H1 (cell line): Measurements from ENCODE around the gene ZYG11B. TPM values are rescaled to one million over a fixed set of nuclear protein-coding genes. Genes with fewer than 3 reads are reported as not detected.

ENCODE experiments used
- CTCF ChIA-PET: fragments of 300-600 bp; sonication (Branson Sonifier 250); formaldehyde crosslinking; loops from one replicate; lab custom pipeline; 2021; ENCODE audit not compliant: partially characterized antibody; lab: Charles Lee
- POLR2A ChIA-PET: fragments of 300-600 bp; sonication (Branson Sonifier 250); formaldehyde crosslinking; loops from one replicate; lab custom pipeline; 2021; ENCODE audit warnings: inconsistent platforms; ENCODE audit not compliant: partially characterized antibody; lab: Charles Lee
- DNase-seq, 2 experiments: peaks; one replicate each; pipeline versions ENCODE4 v3.0.0 to v3.0.0-alpha.2; 2010 to 2022; ENCODE audit warnings: low spot score in 2 of 2, low read depth in 1 of 2, mixed read lengths in 1 of 2
- FAIRE-seq: peaks from 2 replicates; lab custom pipeline; 2011; peaks lifted over from hg19 to GRCh38; lab: Jason Lieb, UNC
- H2AFZ ChIP-seq: 2 replicates; pipeline ENCODE4 v1.8.1; 2012; ENCODE audit warnings: low read length, inconsistent platforms
- H2AK5ac ChIP-seq: 2 replicates; pipeline ENCODE4 v1.6.1; 2013; ENCODE audit warnings: low read depth, low read length
- H2BK120ac ChIP-seq: replicated peaks from 2 replicates; pipeline ENCODE3; 2013; ENCODE audit warnings: low read depth, low read length, inconsistent platforms
- H2BK12ac ChIP-seq: 2 replicates; pipeline ENCODE4 v1.6.1; 2013; ENCODE audit warnings: low read depth, low read length
- H2BK15ac ChIP-seq: 2 replicates; pipeline ENCODE4 v1.6.1; 2013; ENCODE audit warnings: low read length
- H2BK20ac ChIP-seq: 2 replicates; pipeline ENCODE4 v1.6.1; 2013; ENCODE audit warnings: low read length
- H2BK5ac ChIP-seq: 2 replicates; pipeline ENCODE4 v1.6.1; 2013; ENCODE audit warnings: low read depth, low read length
- H3K14ac ChIP-seq: 2 replicates; pipeline ENCODE4 v1.6.1; 2013; ENCODE audit warnings: inconsistent platforms; ENCODE audit not compliant: insufficient read length
- H3K18ac ChIP-seq: 2 replicates; pipeline ENCODE4 v1.6.1; 2013; ENCODE audit warnings: low read length; ENCODE audit errors: extremely low read depth
- H3K23ac ChIP-seq: 2 replicates; pipeline ENCODE4 v1.6.1; 2013; ENCODE audit warnings: inconsistent platforms; ENCODE audit not compliant: insufficient read length
- H3K23me2 ChIP-seq: 2 replicates; pipeline ENCODE4 v1.6.1; 2013; ENCODE audit warnings: low read depth, low read length
- H3K27ac ChIP-seq: 2 replicates; pipeline ENCODE4 v1.6.1; 2011; ENCODE audit warnings: low read depth, low read length, inconsistent platforms
- H3K27me3 ChIP-seq, 4 experiments: replicated peaks in 1 of 4; 1 replicate in 1 of 4; 2 replicates in 3 of 4; pipeline versions ENCODE4 v1.6.1 to v1.8.1; 2011 to 2013; ENCODE audit warnings: low read length in 3 of 4, mild to moderate bottlenecking in 3 of 4, inconsistent platforms in 2 of 4, mixed read lengths in 2 of 4, moderate library complexity in 1 of 4; ENCODE audit not compliant: control insufficient read depth in 3 of 4, insufficient read depth in 3 of 4; ENCODE audit errors: extremely low read depth in 1 of 4
- H3K36me3 ChIP-seq, 4 experiments: 2 replicates each; pipeline versions ENCODE4 v1.6.1 to v1.8.1; 2011 to 2013; ENCODE audit warnings: mild to moderate bottlenecking in 4 of 4, low read length in 3 of 4, moderate library complexity in 2 of 4, control low read depth in 1 of 4, inconsistent platforms in 1 of 4; ENCODE audit not compliant: insufficient read depth in 4 of 4, control insufficient read depth in 2 of 4
- H3K4ac ChIP-seq: replicated peaks from 2 replicates; pipeline ENCODE3; 2013; ENCODE audit warnings: low read length, low read depth, mixed read lengths, inconsistent platforms; ENCODE audit not compliant: insufficient read length
- H3K4me1 ChIP-seq, 4 experiments: replicated peaks in 1 of 4; 1 replicate in 1 of 4; 2 replicates in 3 of 4; pipeline versions ENCODE4 v1.6.1 to v1.8.1; 2011 to 2013; ENCODE audit warnings: low read length in 3 of 4, inconsistent platforms in 2 of 4, mixed read lengths in 1 of 4; ENCODE audit not compliant: insufficient read depth in 4 of 4, control insufficient read depth in 3 of 4
- H3K4me2 ChIP-seq, 2 experiments: 2 replicates each; pipeline versions ENCODE4 v1.6.1 to v1.8.1; 2011 to 2013; ENCODE audit warnings: low read depth in 2 of 2, low read length in 2 of 2, control low read depth in 1 of 2, inconsistent platforms in 1 of 2, mild to moderate bottlenecking in 1 of 2; ENCODE audit not compliant: insufficient read depth in 1 of 2
- H3K4me3 ChIP-seq, 4 experiments: fragments of 200-600, 300-600 bp in 1 of 4; sonication (generic), shearing (Covaris generic), sonication (Bioruptor Twin) in 1 of 4; 2 replicates each; pipeline versions ENCODE4 v1.5.1 to v1.8.1; 2011 to 2016; ENCODE audit warnings: low read length in 4 of 4, low read depth in 3 of 4, control low read depth in 2 of 4, inconsistent platforms in 2 of 4, mild to moderate bottlenecking in 2 of 4, mixed read lengths in 1 of 4, moderate library complexity in 1 of 4; ENCODE audit not compliant: insufficient read depth in 2 of 4; ENCODE audit errors: extremely low read depth in 1 of 4
- H3K56ac ChIP-seq: replicated peaks from 2 replicates; pipeline ENCODE3; 2013; ENCODE audit warnings: low read depth, mild to moderate bottlenecking, mixed read lengths, low read length, inconsistent platforms; ENCODE audit not compliant: insufficient read length
- H3K79me1 ChIP-seq: 2 replicates; pipeline ENCODE4 v1.6.1; 2013; ENCODE audit warnings: low read depth, low read length, control low read depth
- H3K79me2 ChIP-seq, 2 experiments: 2 replicates each; pipeline versions ENCODE4 v1.6.1 to v1.8.1; 2012 to 2013; ENCODE audit warnings: low read length in 2 of 2, mild to moderate bottlenecking in 2 of 2, inconsistent platforms in 1 of 2; ENCODE audit not compliant: insufficient read depth in 2 of 2, control insufficient read depth in 1 of 2
- H3K9ac ChIP-seq, 4 experiments: replicated peaks in 1 of 4; 1 replicate in 1 of 4; 2 replicates in 3 of 4; pipeline versions ENCODE4 v1.6.1 to v1.8.1; 2011 to 2013; ENCODE audit warnings: low read depth in 3 of 4, low read length in 3 of 4, control low read depth in 2 of 4, mild to moderate bottlenecking in 2 of 4, moderate library complexity in 2 of 4, inconsistent platforms in 1 of 4; ENCODE audit errors: extremely low read depth in 1 of 4
- H3K9me3 ChIP-seq, 2 experiments: 2 replicates each; pipeline versions ENCODE4 v1.6.1 to v1.8.1; 2012 to 2013; ENCODE audit warnings: mild to moderate bottlenecking in 2 of 2, moderate library complexity in 2 of 2, control low read depth in 1 of 2, inconsistent platforms in 1 of 2, low read depth in 1 of 2, low read length in 1 of 2, mixed read lengths in 1 of 2; ENCODE audit not compliant: insufficient read depth in 2 of 2
- H4K20me1 ChIP-seq, 2 experiments: replicated peaks in 1 of 2; 2 replicates each; pipeline versions ENCODE3 to v1.8.1; 2011 to 2013; ENCODE audit warnings: inconsistent platforms in 2 of 2, low read length in 2 of 2, mild to moderate bottlenecking in 1 of 2; ENCODE audit not compliant: insufficient read depth in 2 of 2, control insufficient read depth in 1 of 2
- H4K5ac ChIP-seq: 2 replicates; pipeline ENCODE4 v1.6.1; 2013; ENCODE audit warnings: low read length, low read depth, mixed read lengths, inconsistent platforms; ENCODE audit not compliant: insufficient read length
- H4K8ac ChIP-seq: 2 replicates; pipeline ENCODE4 v1.8.0; 2013; ENCODE audit warnings: mild to moderate bottlenecking, moderate library complexity, low read length, inconsistent platforms; ENCODE audit not compliant: insufficient read depth; ENCODE audit errors: extremely low read depth
- H4K91ac ChIP-seq: replicated peaks from 2 replicates; pipeline ENCODE3; 2013; ENCODE audit warnings: low read length, mixed read lengths, inconsistent platforms; ENCODE audit not compliant: insufficient read length
- ATF3 ChIP-seq: IDR thresholded peaks from 2 replicates; pipeline ENCODE4 v1.6.1; 2011; ENCODE audit warnings: low read depth, mild to moderate bottlenecking, low read length; ENCODE audit not compliant: insufficient read depth
- CBX8 ChIP-seq: fragments of 300-800, 300-1000 bp; sonication (generic); IDR thresholded peaks from 2 replicates; pipeline ENCODE4 v1.7.1; 2016; ENCODE audit warnings: low read depth, low read length, borderline replicate concordance
- CREB1 ChIP-seq: IDR thresholded peaks from 2 replicates; pipeline ENCODE4 v1.6.1; 2012; ENCODE audit warnings: inconsistent platforms
- EP300 ChIP-seq, 2 experiments: IDR thresholded peaks; 1 replicate in 1 of 2; 2 replicates in 1 of 2; pipeline ENCODE4 v1.6.1; 2011 to 2012; ENCODE audit warnings: low read depth in 2 of 2, low read length in 2 of 2, mild to moderate bottlenecking in 2 of 2, borderline replicate concordance in 1 of 2, inconsistent platforms in 1 of 2, moderate library complexity in 1 of 2
- GABPA ChIP-seq: IDR thresholded peaks from 2 replicates; pipeline ENCODE4 v1.6.1; 2011; ENCODE audit warnings: mild to moderate bottlenecking, low read length, moderate library complexity, borderline replicate concordance; ENCODE audit not compliant: insufficient read depth
- KDM4A ChIP-seq: IDR thresholded peaks from one replicate; pipeline ENCODE4 v1.7.1; 2012; ENCODE audit warnings: low read depth, mild to moderate bottlenecking, moderate library complexity, low read length, inconsistent platforms; ENCODE audit not compliant: severe bottlenecking
- MAFK ChIP-seq: IDR thresholded peaks from 2 replicates; pipeline ENCODE4 v1.6.1; 2012; ENCODE audit warnings: low read depth, mild to moderate bottlenecking, improper control_type of control experiment, low read length
- PHF8 ChIP-seq: fragments of 200-600 bp; sonication (generic); conservative IDR thresholded peaks from 2 replicates; pipeline ENCODE4 v1.7.1; 2012; ENCODE audit warnings: low read depth, mild to moderate bottlenecking, inconsistent platforms, low read length, moderate library complexity
- RNF2 ChIP-seq: fragments of 200-900, 300-1000 bp; sonication (generic); IDR thresholded peaks from 2 replicates; pipeline ENCODE4 v1.7.1; 2016; ENCODE audit warnings: borderline replicate concordance, low read depth, mild to moderate bottlenecking, antibody characterized with exemption, low read length; ENCODE audit not compliant: poor library complexity, severe bottlenecking; ENCODE audit errors: missing control alignments
- SIN3A ChIP-seq, 2 experiments: IDR thresholded peaks in 1 of 2; conservative IDR thresholded peaks in 1 of 2; 2 replicates each; pipeline ENCODE4 v1.6.1; 2011 to 2012; ENCODE audit warnings: low read length in 2 of 2, improper control_type of control experiment in 1 of 2, low read depth in 1 of 2, mild to moderate bottlenecking in 1 of 2
- TAF7 ChIP-seq: optimal IDR thresholded peaks from 2 replicates; pipeline ENCODE3; 2011; ENCODE audit warnings: low read depth, mild to moderate bottlenecking, inconsistent platforms, low read length, moderate library complexity, borderline replicate concordance
- YY1 ChIP-seq: IDR thresholded peaks from 2 replicates; pipeline ENCODE4 v1.6.1; 2011; ENCODE audit warnings: low read depth, mild to moderate bottlenecking, low read length
- WGBS, 2 experiments: shearing (Covaris generic) in 1 of 2; methylation state at CpG; one replicate each; pipeline versions ENCODE4 v1.1.6 to v1.1.7; 2013 to 2015; ENCODE audit warnings: low lambda C conversion rate in 2 of 2, mixed read lengths in 2 of 2, inconsistent platforms in 1 of 2, low coverage in 1 of 2, missing lambda C conversion rate in 1 of 2; ENCODE audit not compliant: insufficient replicate concordance in 2 of 2, insufficient coverage in 1 of 2, insufficient read length in 1 of 2; ENCODE audit errors: extremely low coverage in 1 of 2, missing lambda C conversion rate in 1 of 2; 5-methylcytosine and 5-hydroxymethylcytosine counted together
- polyA plus RNA-seq, 7 experiments: library from polyadenylated mRNA; depleted of rRNA in 3 of 7; stranded (reverse) in 5 of 7; unstranded in 2 of 7; fragments of >200 nt in 5 of 7; fragments of 200-250 nt in 2 of 7; gene quantifications; 1 replicate in 5 of 7; 2 replicates in 1 of 7; 4 replicates in 1 of 7; pipeline versions ENCODE4 v1.2.1 to v1.2.3, GENCODE V29; 2011 to 2013; ENCODE audit warnings: missing spikeins in 2 of 7, mixed read lengths in 2 of 7
- total RNA-seq: library from RNA; stranded (reverse); fragmentation: NEBNext Ultra II Directional; extraction: Animal tissue kit (Norgen Biotek cat#: 25700); gene quantifications from 2 replicates; pipeline ENCODE4 v1.2.1, GENCODE V29; 2021

Gene ZYG11B
- total and polyA plus RNA-seq, 2 of the 8 experiments (the other 6 are each of a cell fraction or from before 2014, with no cell fraction given) = 4.4 to 20.9 TPM

DNA sequence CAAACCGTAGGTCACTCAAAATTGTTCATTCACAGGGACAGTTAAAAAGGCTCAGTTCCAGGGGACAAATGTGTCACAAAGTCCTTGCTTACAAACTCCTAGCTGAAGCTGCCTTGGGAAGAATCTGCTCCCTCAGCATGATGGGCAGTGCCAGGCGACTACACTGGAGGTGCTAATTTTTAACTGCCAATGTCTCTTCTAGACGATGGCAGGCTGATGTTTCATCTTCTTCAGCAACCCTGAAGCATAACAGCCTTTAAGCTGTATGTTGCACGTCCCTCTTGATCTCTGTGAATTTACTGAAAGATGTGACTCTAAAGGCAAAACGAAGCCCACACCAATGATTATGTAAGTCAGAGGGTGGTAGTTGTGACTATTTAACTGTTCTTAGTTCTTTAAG lies 39.4 kb upstream of the ZYG11B start:
- H3K9me3 ChIP-seq = no peaks in the 10 kb centered on the region
- WGBS, 2 experiments = 94% methylated on average over 5 of the region's 5 CpGs; no CpG with 5 or more reads in 1 of the 2 experiments
- ChIA-PET CTCF (interaction anchor here (0.6 to 2.4 kb wide), 31 partner anchors 9 to 721 kb away, joined by 3 to 14 read pairs (median 4); no protein-coding TSS in a partner anchor), POLR2A (interaction anchor here (0.6 to 3.3 kb wide), 8 partner anchors 8 to 283 kb away, joined by 3 to 14 read pairs (median 3); partner anchors contain the start of genes ORC1 and PRPF38A)
- peaks cover 4 to 11% of the 10 kb centered on the region in 2 experiments for H4K20me1 ChIP-seq
- no peak overlapping the region for H3K23ac ChIP-seq
- no peak overlapping the region for H2BK120ac ChIP-seq
- H2BK5ac ChIP-seq = no peak overlapping the region
- no peak overlapping the region for H3K4me2 ChIP-seq
- no peak overlapping the region for H4K8ac ChIP-seq
- H3K27me3 ChIP-seq = no peaks in the 10 kb centered on the region
- no peaks in the 10 kb centered on the region for H3K4me1 ChIP-seq
- H4K91ac ChIP-seq = no peak overlapping the region
- peaks cover 0 to 6% of the 10 kb centered on the region in 2 experiments; a peak in 2 of 4 replicates for H3K79me2 ChIP-seq
- no peak overlapping the region for H2BK15ac ChIP-seq
- no peaks in the 10 kb centered on the region; the same call in 1 of the 2 replicates for H3K23me2 ChIP-seq
- no peak overlapping the region for H4K5ac ChIP-seq
- H3K4me3 ChIP-seq = no peak overlapping the region
- H3K56ac ChIP-seq = no peak overlapping the region
- no peak overlapping the region for H2AFZ ChIP-seq
- H2BK12ac ChIP-seq = no peak overlapping the region
- no peak overlapping the region for H3K14ac ChIP-seq
- FAIRE-seq (no peak), DNase-seq (no peak)
- no peak overlapping the region for H3K27ac ChIP-seq
- no peak overlapping the region for H2AK5ac ChIP-seq
- H3K18ac ChIP-seq = no peak overlapping the region
- H3K79me1 ChIP-seq = no peaks in the 10 kb centered on the region
- H3K9ac ChIP-seq = no peak overlapping the region
- peaks cover 7 to 48% (median 19%) of the 10 kb centered on the region in 4 experiments; a peak in 6 of 8 replicates for H3K36me3 ChIP-seq
- no peak overlapping the region for H3K4ac ChIP-seq
- H2BK20ac ChIP-seq = no peak overlapping the region
- TF ChIP-seq SIN3A (conservative IDR thresholded peaks at IDR 0.05 in 1 of 2, IDR thresholded peaks at IDR 0.05 in 1 of 2; ENCODE audit: low read depth in 1 of 2, low read length in 2 of 2) (no peak), GABPA (no peak), MAFK (no peak), CREB1 (no peak), TAF7 (no peak), YY1 (no peak), PHF8 (no peak), ATF3 (no peak), EP300 (IDR thresholded peaks at IDR 0.05; ENCODE audit: borderline replicate concordance in 1 of 2, low read depth in 2 of 2, low read length in 2 of 2) (no peak), RNF2 (no peak), KDM4A (no peak), CBX8 (no peak)
